GM18867 (cell line): ENCODE measurements around the gene RPTOR.

ENCODE experiments used
- ATAC-seq: cut with Tn5 transposase; IDR thresholded peaks from one replicate; pipeline ENCODE4 v1.9.1; 2021; ENCODE audit warnings: mild to moderate bottlenecking, moderate library complexity; ENCODE audit not compliant: unreplicated experiment

RPTOR gene

GRCh38 chr17:80980397-80981061 is 435.9 kb downstream of the RPTOR start:
- no peak for ATAC-seq

DNA sequence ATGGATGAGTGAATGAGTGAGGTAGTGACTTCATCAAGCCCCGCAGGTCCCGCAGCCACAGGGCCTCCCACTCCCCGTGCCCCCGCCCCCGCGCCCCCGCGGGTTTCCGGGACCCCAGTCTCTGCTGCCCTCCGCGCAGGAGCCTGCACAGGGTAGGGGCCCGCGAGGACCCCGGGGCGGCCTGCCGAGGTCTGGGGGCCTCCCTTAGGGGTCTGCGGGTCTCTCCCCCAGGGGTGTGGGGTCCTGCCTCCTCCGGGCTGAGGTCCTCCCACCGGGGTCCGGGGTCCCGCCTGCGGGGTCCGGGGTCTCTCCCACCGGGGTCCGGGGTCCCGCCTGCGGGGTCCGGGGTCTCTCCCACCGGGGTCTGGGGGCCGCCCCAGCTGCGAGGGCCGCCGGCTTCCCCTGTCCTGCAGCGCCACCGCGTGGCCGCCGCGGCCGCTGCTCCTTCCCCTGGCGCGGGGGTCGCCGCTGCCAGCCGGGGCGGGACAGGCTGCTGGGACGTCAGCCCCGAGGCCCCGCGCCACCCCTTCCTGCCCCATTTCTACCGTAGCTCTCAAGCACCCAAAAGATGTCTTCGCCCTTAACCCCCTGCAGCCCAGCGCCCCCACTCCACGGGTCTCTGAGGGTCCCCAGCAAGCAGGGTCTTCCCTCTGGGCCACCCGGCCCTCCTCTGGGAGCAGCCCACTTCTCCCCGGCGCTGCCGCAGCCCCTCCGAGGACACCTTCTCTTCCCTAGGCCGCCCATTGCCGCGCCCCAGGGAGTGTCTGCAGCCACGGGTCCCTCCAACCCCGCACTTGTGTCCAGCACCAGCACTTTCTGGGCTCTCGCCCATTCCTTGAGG is 436.6 kb downstream of the RPTOR start:
- ATAC-seq = no peak

DNA sequence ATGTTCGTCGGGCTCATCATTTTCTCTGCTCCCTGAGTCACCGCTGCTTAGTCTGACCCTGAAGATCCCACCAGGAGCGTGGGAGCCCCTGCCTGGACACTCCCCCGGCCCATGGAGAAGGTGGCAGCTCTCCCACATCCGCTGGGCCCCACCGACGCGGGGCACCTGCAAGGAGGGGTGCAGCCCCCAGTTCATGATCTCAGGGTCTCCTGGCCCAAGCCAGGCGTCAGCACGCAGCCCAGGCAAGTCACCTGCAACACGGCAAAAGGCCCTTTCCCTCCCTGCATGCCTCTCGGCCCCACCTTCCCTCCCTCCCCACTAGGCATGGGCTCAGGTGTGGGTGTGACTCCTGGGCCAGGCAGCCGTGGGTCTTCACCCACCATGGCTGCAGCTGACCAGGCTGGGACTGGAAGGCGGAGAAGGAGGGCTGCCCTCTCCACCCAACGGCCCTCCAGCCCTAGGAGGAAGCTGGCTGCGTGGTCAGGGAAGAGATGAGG is 437.3 kb downstream of the RPTOR start:
- no peak for ATAC-seq

DNA sequence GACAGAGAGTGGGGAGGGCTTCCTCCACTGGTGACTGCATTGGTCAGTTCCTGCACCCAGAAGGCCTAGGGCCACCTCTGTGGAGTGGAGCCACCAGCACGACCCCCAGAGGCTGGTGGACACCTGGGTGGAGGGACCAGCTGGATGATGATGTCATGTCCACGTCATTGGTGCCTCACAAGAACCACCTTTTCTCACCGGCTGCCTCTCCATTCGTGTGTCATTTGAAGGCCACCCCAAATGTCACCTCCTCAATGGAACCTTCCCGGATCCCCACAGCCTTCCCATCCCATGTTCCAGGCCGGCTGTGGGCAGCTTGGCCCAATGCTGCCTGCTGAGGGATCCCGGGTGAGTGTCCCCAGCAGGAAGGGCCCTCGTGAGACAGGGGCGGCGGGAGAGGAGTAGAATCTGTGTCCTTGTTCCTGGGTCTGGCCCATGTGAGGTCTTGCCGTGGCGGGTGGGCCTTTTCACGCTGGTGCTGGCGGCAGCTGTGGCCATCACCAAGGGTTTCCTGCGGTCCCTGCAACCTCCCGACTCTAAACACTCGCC is 437.9 kb downstream of the RPTOR start:
- ATAC-seq = no peak

DNA sequence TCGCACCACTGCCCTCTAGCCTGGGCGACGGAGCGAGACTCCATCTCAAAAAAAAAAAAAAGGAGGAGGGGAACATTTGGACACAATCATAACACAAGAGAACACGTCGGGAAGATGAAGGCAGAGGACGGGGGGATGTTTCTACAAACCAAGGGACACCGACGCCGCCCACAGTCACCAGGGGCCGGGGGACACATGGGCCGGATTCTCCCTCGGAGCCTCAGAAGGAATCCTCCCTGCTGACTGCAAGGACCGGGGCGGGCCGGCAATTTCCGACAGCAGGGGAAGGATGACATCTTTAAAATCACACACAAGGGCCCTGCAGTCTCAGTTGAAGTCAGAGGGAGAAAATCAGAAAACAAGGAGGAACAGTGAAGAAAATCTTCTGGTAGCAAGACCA is 438.9 kb downstream of the RPTOR start:
- ATAC-seq = no peak

DNA sequence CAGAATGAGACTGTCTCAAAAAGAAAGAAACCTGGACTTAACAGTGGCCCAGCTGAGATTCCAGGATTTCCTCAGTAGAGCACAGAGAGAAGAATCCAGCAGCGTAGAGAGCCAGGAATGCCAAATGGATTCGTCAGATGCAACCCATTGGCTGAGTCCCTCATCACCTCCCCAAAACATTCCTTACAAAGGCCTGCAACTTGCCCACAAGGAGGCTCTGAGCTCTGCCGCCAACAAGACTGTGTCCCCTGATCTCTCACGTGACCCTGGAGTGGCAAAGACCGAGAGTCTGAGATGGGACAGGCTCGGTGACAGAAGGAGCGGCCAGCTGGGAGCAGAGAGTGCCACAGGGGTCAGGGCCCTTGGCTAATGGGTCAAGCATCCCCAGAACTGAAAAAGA is 440.1 kb downstream of the RPTOR start:
- no peak for ATAC-seq

GRCh38 chr17:80986046-80986445 is 441.4 kb downstream of the RPTOR start:
- ATAC-seq = no peak

DNA sequence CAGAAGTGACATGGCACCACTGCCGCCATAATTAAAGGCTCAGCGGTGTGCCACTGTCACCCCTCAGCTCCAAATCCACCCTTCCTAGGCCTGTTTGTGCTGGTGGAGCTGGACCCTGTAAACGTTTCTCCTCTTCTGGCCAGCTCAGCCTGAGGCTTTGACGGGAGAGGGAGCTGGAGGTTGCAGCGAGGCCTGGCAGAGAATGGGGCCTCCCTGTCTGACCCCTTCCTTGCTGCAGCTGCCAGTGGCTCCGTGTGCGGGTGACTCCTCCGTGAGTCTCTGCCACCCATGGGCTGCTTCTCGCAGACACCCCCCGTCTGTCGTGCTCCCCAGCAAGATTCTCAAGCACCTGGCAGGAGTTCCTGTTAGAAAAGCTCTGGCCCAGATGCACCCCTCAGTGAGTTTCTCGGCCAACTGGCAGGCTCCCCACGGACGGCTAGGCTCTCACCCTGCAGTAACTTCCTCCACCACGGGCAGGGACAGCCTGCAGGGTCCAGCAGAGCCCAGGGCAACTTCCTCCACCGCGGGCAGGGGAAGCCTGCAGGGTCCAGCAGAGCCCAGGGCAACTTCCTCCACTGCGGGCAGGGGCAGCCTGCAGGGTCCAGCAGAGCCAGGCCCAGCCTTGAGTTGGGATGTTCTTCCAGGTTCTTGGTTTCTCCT is 442.3 kb downstream of the RPTOR start:
- no peak for ATAC-seq

- ATAC-seq = no peak
Observed at GRCh38 chr17:80987941-80988461, 443.4 kb downstream of the RPTOR start.

- ATAC-seq = no peak
Observed at GRCh38 chr17:80989586-80989913, 444.9 kb downstream of the RPTOR start.

- peak; percentile 12 for ATAC-seq
Observed at GRCh38 chr17:80990921-80991644, 446.4 kb downstream of the RPTOR start.

DNA sequence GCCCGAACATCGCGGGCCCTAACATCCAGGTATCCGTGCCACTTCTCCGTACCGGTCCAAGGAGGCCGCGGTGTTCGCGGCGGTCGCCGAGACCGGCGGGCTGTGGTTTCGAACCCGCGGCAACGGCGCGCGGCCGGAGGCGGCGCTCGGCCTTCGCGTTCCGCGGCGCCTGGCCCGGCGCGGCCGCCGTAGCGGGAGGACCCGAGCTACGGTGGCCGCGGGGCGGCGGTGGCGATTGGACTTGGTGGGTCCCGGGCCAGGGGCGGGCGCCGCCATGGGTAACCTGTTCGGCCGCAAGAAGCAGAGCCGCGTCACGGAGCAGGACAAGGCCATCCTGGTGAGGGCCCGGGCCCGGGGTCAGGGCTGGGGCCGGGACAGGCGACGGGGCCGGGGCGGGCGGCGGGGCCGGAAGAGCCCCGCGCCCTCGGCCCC is 447.0 kb downstream of the RPTOR start, which contains the start of gene CHMP6:
Gene CHMP6 (plus strand): TSS at position 197 of the 432 bp plus-strand sequence. CDS start 78 bp downstream, at position 275.
- ATAC-seq = peak; percentile 39

- ATAC-seq = peak; percentile 16
Observed at GRCh38 chr17:80992077-80992947, 447.7 kb downstream of the RPTOR start.

GRCh38 chr17:80992948-80993624 is 448.4 kb downstream of the RPTOR start:
- no peak for ATAC-seq

DNA sequence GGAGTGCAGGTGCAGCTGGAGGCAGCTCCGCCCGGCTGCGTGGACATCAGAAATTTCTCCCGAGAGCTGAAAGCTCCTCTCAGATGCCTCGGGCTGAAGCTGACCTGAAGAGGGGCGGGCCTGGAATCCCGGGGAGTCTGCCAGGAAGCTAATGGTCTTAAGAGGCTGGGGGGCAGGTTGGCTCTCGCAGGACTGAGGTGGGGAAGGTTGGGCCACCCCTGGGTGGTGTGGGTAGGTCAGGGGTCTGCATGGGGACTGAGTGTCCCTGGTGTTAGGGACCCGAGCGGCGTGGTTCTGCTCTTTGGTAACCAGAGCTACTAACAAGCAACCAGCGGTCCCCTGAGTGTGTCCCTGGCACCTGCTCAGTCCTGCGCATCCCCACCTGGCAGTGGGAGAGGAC is 450.5 kb downstream of the RPTOR start:
- no peak for ATAC-seq

GRCh38 chr17:80996422-80997305 is 452.0 kb downstream of the RPTOR start:
- ATAC-seq = no peak

- ATAC-seq = no peak
Observed at GRCh38 chr17:80997424-80998117, 452.9 kb downstream of the RPTOR start.
